ENCODE data around the gene DEDD2.

DNA sequence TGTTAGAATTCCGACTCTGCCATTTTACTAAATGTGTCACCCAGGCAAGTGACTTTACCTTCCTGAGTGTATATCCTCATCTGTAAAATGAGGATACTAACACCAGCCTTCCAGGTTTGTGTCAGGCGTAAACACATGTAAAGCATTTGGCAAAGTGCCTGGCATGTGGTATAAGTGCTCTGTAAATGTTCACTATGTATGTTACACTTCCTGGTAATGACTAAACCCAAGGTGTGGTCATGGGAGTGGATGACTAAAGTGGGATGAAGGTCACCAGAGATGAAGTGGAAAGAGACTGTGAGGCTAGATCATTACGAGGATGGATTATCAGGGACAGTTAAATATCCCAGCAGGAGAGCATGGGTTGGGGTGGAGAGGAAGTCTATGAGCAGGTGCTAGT lies 25.6 kb downstream of the DEDD2 start:
- TF ChIP-seq, protein P1, sequence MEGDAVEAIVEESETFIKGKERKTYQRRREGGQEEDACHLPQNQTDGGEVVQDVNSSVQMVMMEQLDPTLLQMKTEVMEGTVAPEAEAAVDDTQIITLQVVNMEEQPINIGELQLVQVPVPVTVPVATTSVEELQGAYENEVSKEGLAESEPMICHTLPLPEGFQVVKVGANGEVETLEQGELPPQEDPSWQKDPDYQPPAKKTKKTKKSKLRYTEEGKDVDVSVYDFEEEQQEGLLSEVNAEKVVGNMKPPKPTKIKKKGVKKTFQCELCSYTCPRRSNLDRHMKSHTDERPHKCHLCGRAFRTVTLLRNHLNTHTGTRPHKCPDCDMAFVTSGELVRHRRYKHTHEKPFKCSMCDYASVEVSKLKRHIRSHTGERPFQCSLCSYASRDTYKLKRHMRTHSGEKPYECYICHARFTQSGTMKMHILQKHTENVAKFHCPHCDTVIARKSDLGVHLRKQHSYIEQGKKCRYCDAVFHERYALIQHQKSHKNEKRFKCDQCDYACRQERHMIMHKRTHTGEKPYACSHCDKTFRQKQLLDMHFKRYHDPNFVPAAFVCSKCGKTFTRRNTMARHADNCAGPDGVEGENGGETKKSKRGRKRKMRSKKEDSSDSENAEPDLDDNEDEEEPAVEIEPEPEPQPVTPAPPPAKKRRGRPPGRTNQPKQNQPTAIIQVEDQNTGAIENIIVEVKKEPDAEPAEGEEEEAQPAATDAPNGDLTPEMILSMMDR (IDR thresholded peaks at IDR 0.05), result no peak
- TF ChIP-seq POLR2A (IDR thresholded peaks at IDR 0.05), result no peak

Measured in esophagus squamous epithelium (tissue), 4 donors.